ENCODE data around the gene STRN4. TPM values are rescaled to one million over a fixed set of nuclear protein-coding genes. Genes with fewer than 3 reads are reported as not detected.

Gene STRN4
- total RNA-seq, 1 experiment from 2014 or later = 89.5 TPM

DNA sequence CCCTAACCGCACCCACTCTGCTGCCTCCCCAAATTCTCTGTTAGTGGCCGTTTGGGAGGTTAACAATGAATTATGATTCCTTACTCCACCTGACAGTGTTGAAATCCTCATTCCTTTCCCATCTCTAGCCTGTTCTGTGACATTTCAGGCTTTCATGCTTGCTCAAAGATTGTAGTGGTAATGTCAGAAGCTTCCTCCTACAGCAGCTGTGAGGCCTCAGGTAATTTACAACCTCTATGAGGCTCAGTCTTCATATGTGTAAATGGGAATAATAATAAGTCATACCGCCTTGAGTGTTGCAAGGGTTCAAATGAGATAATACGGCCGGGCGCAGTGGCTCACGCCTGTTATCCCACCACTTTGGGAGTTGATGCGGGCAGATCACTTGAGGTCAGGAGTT, 43.1 kb upstream of the STRN4 start:
- in situ Hi-C loops (cut with HindIII; ENCODE audit: low pct_unique_long_range_greater_than_20kb, low sequenced_read_pairs) = no loop called here
- peaks cover 2% of the 10 kb centered on the region for H3K4me1 ChIP-seq (ENCODE audit: control insufficient read depth, insufficient read depth, low read length)

DNA sequence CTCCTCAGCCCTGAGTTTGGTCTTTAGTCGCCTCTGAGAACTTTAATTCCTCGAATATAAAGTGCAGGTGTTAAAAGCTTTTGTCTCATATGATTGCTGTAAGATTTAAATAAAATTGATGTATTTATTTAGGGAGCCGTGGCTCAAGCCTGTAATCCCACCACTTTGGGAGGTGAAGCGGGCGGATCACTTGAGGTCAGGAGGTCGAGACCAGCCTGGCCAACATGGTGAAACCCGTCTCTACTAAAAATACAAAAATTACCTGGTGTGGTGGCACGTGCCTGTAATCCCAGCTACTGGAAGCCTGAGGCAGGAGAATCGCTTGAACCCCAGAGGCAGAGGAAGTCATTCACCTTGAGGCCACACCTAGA, 42.7 kb upstream of the STRN4 start:
- Histone ChIP-seq H3K4me3 (ENCODE audit: low read depth in 2 of 2, low read length in 2 of 2) (no peak overlapping the region; a peak in 1 of 4 replicates), H3K4me1 (ENCODE audit: control insufficient read depth, insufficient read depth, low read length) (peaks cover 6% of the 10 kb centered on the region), H3K9me3 (ENCODE audit: control insufficient read depth, insufficient read depth, low read depth, low read length) (no peaks in the 10 kb centered on the region), H3K27ac (ENCODE audit: low read length) (no peak overlapping the region), H3K36me3 (ENCODE audit: control insufficient read depth, insufficient read depth, low read length) (peaks cover 3% of the 10 kb centered on the region; the same call in 1 of the 2 replicates), H3K27me3 (ENCODE audit: control insufficient read depth, insufficient read depth, low read length) (no peaks in the 10 kb centered on the region)
- no TSS peak for BruUV-seq (replicated peaks)
- CTCF ChIA-PET = no interaction called here
- no peak for TF ChIP-seq REST (IDR thresholded peaks at IDR 0.05; ENCODE audit: insufficient read depth in 1 of 2, low read depth in 2 of 2, low read length in 1 of 2)
- TF ChIP-seq POLR2AphosphoS5 (IDR thresholded peaks at IDR 0.05; ENCODE audit: low read depth, low read length) = no peak
- TF ChIP-seq TCF7L2 (IDR thresholded peaks at IDR 0.05; ENCODE audit: low read depth, low read length) = no peak
- no peak for TF ChIP-seq SIN3A (IDR thresholded peaks at IDR 0.05; ENCODE audit: borderline replicate concordance, insufficient read depth, low read depth, low read length)
- no peak for TF ChIP-seq CTCF (IDR thresholded peaks at IDR 0.05)
- POLR2A ChIA-PET = interaction anchor here (0.7 kb wide), 1 partner anchor 41 kb away, joined by 5 read pairs; no protein-coding TSS in a partner anchor
- no peak for DNase-seq (ENCODE audit: low read depth, low spot score)
- intact Hi-C loops (cut with micrococcal nuclease; ENCODE audit: unreplicated experiment) = no loop called here
- in situ Hi-C loops (cut with HindIII; ENCODE audit: low pct_unique_long_range_greater_than_20kb, low sequenced_read_pairs) = no loop called here
- ATAC-seq = no peak

More for the DNA sequence above, 43.1 kb upstream of the STRN4 start:
- H3K4me3 ChIP-seq (ENCODE audit: low read depth in 2 of 2, low read length in 2 of 2) = no peak overlapping the region
- ATAC-seq (no peak), DNase-seq (ENCODE audit: low read depth, low spot score) (no peak)
- no peaks in the 10 kb centered on the region for H3K27me3 ChIP-seq (ENCODE audit: control insufficient read depth, insufficient read depth, low read length)
- intact Hi-C loops (cut with micrococcal nuclease; ENCODE audit: unreplicated experiment) = no loop called here
- BruUV-seq (replicated peaks) = no TSS peak
- CTCF ChIA-PET = interaction anchor here (0.6 kb wide), 1 partner anchor 40 kb away, joined by 7 read pairs; no protein-coding TSS in a partner anchor
- POLR2A ChIA-PET = no interaction called here
- TF ChIP-seq POLR2AphosphoS5 (IDR thresholded peaks at IDR 0.05; ENCODE audit: low read depth, low read length) (no peak), TCF7L2 (IDR thresholded peaks at IDR 0.05; ENCODE audit: low read depth, low read length) (no peak)
- H3K9me3 ChIP-seq (ENCODE audit: control insufficient read depth, insufficient read depth, low read depth, low read length) = no peaks in the 10 kb centered on the region
- no peak overlapping the region for H3K27ac ChIP-seq (ENCODE audit: low read length)
- H3K36me3 ChIP-seq (ENCODE audit: control insufficient read depth, insufficient read depth, low read length) = peaks cover 3% of the 10 kb centered on the region; the same call in 1 of the 2 replicates

GRCh38 chr19:46788262-46788967, 42.2 kb upstream of the STRN4 start, which contains the start of gene SLC1A5:
TSS of gene SLC1A5 (minus strand) at chr19:46788594. CDS start at chr19:46787965, 629 bp downstream.
- Histone ChIP-seq H3K27me3 (ENCODE audit: control insufficient read depth, insufficient read depth, low read length) (no peaks in the 10 kb centered on the region), H3K27ac (ENCODE audit: low read length) (peak within 1 kb of the TSS; percentile 89), H3K36me3 (ENCODE audit: control insufficient read depth, insufficient read depth, low read length) (peaks cover 3% of the 10 kb centered on the region; the same call in 1 of the 2 replicates), H3K4me3 (ENCODE audit: low read depth in 2 of 2, low read length in 2 of 2) (peak within 1 kb of the TSS; percentile 87 to 92), H3K9me3 (ENCODE audit: control insufficient read depth, insufficient read depth, low read depth, low read length) (no peaks in the 10 kb centered on the region), H3K4me1 (ENCODE audit: control insufficient read depth, insufficient read depth, low read length) (peaks cover 8% of the 10 kb centered on the region)
- CTCF ChIA-PET = no interaction called here
- intact Hi-C loops (cut with micrococcal nuclease; ENCODE audit: unreplicated experiment) (no loop called here), in situ Hi-C loops (cut with HindIII; ENCODE audit: low pct_unique_long_range_greater_than_20kb, low sequenced_read_pairs) (no loop called here)
- ATAC-seq (peak; percentile 85), DNase-seq (ENCODE audit: low read depth, low spot score) (peak; percentile 77)
- TF ChIP-seq TCF7L2 (IDR thresholded peaks at IDR 0.05; ENCODE audit: low read depth, low read length) = no peak
- no peak for TF ChIP-seq CTCF (IDR thresholded peaks at IDR 0.05)
- TF ChIP-seq POLR2AphosphoS5 (IDR thresholded peaks at IDR 0.05; ENCODE audit: low read depth, low read length) = peak; percentile 99
- TF ChIP-seq SIN3A (IDR thresholded peaks at IDR 0.05; ENCODE audit: borderline replicate concordance, insufficient read depth, low read depth, low read length) = peak; percentile 98
- no peak; a peak in 1 of 4 replicates for TF ChIP-seq REST (IDR thresholded peaks at IDR 0.05; ENCODE audit: insufficient read depth in 1 of 2, low read depth in 2 of 2, low read length in 1 of 2)
- BruUV-seq (replicated peaks) = no TSS peak
- POLR2A ChIA-PET = interaction anchor here (0.7 to 0.8 kb wide), 2 partner anchors 9 to 42 kb away, joined by 5 to 8 read pairs; no protein-coding TSS in a partner anchor

Measured in Panc1 (cell line).